Measurements from ENCODE around the gene CERS3.
"Not testable (repeated sequence)": the region's sequence is repeated elsewhere in the genome, so short reads cannot be mapped to it uniquely, and the experiment has no call there.

The CERS3 gene

DNA sequence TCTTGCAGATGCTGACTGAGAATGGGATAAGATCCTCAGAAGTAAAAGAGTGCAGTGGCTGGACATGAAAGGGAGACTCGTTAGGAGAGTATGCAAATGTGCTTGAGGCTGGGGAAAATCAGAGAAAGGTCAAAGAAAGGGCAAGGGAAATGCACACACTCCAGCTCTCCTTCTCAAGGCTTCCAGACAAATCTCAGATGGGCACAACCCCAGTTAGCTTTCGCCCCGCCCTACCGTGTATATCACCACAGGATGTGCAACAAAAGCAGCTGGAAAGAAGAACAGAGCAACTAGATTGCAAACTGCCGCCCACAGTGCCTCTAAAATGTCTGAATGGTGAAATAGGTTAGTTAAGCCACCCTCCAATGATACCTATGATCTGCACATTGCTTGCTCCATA lies 63.9 kb downstream of the CERS3 start:
- no peak for DNase-seq

DNA sequence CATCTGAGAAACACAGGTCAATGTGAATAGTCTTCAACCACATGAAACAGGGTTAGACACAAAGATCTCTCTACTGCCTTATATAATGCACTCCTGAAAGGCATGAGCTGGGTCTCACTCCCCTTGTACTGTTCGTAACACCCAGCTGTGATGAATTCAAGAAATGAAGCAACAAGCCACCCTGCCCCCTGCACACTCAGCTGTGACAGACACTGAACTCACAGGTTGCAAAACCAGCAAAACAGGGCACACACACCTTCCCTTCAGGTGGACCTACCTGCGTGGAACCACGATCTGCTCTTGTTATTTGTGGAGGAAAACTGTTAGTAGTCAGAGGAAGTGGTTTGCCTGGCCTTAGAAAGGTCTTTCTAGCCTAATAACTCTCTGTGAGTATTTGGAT lies 64.5 kb downstream of the CERS3 start:
- DNase-seq = no peak

DNA sequence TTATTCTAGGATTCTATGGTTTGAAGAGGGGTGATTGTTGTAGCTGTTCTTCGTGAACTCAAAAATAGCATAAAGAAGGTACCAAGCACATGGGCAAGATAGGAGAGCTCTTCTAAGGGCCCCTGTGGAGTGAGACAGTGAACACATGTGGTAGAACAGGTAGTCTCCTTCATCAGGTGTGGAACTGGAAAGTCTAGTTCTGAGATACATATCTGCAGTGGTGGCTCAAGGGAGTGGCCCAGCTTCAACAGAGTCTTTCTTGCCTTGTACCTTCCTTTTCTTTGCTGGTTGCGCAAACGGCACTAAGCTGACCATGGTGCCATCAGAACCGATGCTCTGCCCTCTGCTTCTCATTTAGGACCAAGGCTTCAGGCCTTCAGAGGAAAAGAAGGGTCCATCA lies 65.2 kb downstream of the CERS3 start:
- no peak for DNase-seq

DNA sequence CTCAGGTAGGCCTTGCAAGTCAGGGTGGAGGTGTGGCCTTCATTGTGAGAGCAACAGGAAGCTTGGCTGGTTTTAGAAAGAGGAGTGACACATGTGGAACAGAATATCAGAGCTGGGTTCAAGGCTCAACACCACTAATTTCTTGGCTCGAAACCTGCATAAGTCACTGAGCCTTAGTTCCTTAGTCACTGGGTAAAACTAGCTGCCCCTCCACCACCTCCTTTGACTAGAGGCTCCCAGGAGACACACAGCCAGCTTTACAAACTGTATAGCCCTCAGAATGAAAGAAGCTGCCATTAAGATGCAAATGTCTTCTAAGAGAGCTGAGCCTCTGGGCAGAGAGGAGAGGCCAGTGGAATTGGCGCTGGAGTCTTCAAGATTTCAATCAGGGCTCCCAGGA lies 67.7 kb downstream of the CERS3 start:
- DNase-seq = no peak

DNA sequence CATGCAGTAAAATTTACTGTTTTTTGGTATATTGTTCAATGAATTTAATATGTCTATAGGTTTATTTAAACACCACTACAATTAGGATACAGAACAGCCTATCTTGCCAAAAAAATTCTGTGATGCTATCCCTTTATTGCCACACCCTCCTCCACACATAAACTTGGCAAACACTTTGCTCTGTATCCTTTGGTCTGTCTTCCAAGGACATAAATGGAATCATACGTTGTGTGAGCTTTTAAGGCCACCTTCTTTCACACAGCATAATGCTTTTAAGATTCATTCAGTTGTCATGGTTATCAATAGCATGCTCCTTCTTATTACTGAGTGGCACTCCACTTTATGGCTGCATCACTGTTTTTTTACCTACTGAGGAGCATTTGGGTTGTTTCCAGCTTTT lies 71.5 kb downstream of the CERS3 start:
- no peak for DNase-seq

DNA sequence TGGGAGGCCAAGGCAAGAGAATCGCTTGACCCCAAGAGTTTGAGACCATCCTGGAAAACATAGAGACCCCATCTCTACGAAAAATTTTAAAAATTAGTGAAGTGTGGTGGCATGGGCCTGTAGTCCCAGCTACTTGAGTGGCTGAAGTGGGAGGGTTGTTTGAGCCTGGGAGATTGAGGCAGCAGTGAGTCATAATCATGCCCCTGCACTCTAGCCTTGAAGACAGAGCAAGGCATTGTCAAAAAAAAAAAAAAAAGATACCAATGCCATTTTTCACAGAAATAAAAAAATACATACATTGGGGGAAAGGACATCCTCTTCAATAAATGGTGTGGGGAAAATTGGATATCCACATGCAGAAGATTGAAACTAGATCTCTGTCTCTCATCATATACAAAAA lies 74.6 kb downstream of the CERS3 start:
- no peak for DNase-seq

DNA sequence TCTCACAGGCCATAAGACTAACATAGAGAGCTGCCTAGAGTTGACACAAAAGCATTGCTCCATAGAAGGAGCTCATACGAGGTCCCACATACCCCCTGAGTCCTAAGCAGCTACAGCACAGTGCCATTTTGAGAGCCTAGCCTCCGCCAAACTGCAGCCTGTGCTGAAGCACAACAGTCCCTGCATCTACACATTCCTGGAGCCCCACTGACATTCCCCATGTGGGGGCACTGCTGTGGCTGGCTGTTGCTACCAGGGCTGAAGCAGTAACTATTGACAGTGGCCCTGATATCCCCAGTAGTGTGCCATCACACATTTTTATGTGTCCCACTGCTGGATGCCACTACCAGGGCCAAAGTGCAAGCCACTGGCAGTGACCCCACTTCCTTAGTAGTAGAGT lies 80.3 kb downstream of the CERS3 start:
- no peak for DNase-seq

DNA sequence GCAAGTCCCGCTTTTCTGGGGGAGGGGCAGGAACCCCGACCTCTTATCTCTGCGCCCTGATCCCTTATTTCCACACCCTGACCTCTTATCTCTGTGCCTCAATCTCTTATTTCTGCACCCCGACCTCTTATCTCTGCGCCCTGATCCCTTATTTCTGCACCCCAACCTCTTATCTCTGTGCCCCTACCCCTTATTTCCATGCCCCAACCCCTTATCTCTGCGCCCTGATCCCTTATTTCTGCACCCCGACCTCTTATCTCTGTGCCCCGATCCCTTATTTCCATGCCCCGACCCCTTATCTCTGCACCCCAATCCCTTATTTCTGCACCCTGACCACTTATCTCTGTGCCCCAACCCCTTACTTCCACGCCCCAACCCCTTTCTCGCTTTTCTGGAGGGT lies 87.7 kb downstream of the CERS3 start:
- DNase-seq = not testable (repeated sequence)

DNA sequence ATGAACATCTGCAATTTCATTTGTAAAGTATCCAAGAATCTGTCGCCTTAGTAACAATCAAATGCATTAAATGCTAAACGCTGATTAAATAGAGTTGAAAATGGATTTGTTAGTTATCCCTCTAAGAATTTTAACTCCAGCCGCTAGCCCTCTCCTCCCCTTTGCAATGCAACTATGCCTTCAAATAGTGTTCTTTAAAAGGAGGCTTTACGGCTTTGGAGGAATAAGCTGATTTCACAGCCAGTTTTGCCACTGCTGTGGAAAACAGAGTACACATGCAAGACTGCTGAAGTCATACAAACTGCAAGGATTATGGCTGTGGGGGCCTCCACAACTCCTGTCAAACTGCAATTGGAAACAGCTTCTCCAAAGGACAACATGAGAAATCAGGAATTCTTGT lies 89.2 kb downstream of the CERS3 start:
- no peak for DNase-seq

DNA sequence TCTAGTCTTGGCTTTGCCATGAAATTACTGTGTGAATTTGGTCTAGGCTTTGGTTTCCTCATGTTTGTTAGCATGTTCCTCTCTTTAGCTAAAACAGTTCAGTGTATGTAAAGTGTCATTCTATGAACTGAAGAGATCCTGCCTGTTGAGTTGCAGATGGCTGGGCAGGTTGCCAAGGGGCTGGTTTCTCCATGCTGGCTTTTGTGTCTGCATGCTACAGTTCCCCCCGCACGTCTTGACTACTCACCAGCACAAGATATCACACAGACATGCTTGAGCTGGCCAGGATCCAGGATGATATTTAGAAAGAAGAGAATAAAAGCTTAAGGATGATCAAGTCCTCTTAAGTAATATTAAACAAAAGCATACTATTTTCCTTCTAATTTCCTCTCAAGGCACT lies 90.2 kb downstream of the CERS3 start:
- DNase-seq = peak in 29 of 51 donors; percentile 0 to 70 (median 26)

DNA sequence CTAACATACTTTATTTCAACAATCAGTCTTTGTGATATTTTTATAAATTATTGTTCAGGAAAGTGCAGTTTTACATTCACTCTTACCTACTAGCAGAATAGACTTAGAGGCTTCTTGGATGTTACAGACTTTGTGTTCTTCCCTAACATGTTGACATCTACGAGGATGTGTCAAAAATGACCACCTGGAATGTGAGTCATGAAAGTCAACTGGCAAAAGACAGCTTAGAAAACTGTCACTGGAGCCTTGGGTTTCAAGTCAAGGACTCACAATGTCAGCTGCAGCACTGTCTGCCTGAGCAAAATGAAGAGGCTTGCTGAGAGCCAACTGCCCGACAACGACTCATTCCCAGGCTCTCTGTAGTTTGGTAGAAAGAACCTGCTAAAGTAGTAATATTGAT lies 91.5 kb downstream of the CERS3 start:
- DNase-seq = no peak

DNA sequence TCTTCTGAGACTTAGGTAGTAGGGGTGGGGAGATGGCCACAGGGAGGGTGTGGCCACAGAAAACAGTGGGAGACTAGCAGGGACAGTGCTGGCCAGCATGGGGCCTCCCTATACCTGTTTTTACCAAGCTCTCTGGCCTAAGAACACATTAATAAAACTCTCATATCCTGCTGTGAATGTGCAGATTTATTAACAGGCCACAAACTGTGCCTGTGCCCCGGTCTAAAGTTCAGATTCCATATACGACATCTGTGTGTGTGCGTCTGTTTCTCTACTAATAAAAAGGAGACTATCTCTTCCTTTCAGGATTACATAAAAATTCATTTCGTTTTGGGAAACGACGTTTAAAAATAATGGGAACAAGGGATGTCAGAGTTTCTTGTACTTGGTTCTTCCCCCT lies 94.2 kb downstream of the CERS3 start:
- no peak for DNase-seq

DNA sequence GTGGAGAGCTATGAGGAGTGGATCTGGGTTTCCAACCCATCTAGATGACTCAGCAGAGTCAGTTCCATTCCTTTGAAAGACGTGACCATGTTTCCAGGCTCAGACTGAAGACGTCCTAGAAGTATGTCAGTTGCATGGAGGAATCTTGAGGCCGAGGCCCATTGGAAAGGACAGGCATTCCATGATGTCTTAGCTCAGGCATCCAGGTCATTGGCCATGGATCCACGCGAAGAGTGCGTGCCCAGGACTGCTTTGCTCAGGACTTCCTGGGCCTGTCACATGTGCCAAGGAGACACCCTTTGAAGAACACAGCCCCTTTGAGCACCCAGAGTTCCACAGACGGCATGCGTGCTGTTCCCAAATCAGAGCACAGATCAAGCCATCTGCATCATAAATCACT lies 94.7 kb downstream of the CERS3 start:
- DNase-seq = no peak

DNA sequence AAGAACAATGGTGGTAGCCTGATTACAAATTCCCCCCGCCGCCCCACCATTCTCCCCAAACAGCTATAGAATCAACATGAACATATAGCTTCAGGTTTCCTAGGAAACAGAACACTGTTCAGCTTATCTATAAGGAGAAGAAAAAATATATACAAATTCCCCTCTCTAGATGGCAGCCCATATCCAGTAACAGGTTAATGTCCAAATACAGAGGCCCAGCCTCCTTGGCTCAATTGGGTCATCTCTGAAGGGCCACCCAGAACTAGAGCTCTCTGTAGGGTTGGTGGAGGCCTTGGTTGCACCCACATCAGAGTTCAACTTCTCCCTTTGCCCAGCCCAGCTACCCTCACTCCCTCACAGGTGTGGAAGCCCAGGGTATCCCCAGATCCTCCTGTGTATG lies 95.4 kb downstream of the CERS3 start:
- DNase-seq = no peak

DNA sequence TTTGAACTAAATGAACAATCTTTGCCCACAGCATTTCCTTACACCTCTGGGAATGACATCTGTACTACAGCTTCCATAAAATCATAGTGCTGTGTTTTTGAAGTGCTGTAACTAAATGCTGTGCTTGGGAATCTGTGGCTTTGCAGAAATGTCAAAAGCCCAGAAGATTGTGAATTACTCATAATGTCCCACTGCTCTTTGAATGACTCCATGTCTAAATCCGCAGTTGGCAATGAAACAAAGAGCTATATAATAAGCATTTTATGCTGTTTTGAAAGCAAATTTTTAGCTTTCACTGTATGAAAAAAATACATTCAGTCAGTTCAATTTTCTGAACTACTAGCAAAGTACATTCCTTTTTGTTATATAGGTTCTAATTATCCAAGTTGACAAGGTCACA lies 98.3 kb downstream of the CERS3 start:
- no peak for DNase-seq

DNA sequence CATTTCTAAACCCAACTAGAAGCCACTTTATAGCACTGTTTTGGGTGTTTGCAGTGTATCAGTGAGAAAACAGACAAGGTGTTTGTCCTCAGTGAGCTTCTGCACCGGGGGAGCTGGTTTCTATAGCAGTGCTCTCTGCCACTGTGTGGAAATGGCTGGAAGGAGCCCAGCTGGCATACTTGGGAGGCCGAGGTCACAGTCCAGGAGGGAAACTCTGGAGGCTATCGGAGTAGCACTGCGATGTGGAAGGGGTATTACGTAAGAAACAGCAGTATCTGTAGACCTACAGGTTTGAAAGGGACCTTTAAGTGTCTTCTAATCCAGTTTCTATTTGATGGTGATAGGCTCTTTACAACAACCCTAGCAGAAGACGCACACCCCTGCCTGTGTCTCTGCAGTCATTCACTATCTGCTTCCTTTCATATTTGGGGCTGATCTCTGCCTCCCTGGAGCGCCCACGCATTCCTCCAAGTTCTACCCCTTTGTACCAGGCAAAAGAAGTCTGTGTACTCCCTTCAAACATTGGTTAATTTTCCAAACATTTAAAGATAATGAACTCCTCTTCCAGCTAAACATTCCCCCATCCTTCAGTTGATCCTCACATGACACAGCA lies 99.5 kb downstream of the CERS3 start:
- no peak for DNase-seq

DNA sequence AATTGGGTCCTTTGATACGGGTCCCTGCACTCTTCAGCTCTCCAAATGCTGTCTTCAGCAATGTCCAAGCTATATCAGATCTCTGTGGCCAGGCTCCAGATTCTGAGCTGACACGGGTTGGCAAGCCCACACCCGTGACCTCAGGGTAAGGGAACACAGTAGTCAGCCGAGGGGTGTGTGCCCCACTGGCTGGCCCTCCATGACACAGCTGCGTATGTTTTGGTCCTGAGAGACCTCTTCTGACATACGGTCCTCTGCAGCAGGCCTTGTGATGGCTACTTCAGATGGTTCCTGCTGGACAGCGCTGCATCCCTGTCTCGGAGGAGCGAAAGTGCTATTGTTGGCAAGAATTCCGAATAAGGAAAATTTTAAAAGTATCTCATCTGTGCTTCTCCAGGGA lies 101.8 kb downstream of the CERS3 start:
- no peak for DNase-seq

DNA sequence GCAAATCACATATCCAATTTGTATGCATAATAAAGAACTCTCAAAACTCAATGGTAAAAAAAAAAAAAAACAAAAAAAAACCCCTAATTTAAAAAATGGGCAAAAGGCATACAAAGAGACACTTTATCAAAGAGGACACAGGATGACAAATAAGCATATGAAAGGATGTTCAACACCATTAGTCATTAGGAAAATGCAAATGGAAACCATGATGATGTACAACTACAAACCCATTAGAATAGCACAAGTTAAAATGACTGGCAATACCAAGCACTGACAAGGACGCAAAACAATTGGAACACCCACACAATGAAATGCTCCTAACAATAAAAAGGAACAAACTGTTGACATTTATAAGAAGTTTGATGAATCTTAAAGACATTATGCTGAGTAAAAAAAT lies 123.6 kb downstream of the CERS3 start:
- DNase-seq = peak in 1 of 51 donors; percentile 3

DNA sequence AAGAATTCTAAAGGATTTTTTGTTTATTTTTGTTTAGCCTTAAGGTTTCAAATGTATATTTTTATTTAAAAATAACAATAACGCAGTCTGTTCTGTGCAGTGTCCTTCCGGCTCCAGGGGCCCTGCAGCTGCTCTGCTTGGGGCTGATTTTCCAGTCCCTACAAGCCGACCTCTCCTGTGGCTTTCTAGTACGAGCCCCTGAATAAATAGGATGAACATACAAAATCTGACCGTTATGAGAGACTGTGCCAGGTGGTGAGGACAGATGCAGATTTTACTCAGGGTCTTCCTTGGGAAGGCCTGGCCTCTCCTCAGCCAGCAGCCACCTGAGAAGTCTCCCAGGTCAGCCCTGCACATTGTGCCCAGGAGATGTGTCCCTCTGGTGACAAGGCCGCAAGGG lies 127.8 kb downstream of the CERS3 start:
- DNase-seq = no peak

DNA sequence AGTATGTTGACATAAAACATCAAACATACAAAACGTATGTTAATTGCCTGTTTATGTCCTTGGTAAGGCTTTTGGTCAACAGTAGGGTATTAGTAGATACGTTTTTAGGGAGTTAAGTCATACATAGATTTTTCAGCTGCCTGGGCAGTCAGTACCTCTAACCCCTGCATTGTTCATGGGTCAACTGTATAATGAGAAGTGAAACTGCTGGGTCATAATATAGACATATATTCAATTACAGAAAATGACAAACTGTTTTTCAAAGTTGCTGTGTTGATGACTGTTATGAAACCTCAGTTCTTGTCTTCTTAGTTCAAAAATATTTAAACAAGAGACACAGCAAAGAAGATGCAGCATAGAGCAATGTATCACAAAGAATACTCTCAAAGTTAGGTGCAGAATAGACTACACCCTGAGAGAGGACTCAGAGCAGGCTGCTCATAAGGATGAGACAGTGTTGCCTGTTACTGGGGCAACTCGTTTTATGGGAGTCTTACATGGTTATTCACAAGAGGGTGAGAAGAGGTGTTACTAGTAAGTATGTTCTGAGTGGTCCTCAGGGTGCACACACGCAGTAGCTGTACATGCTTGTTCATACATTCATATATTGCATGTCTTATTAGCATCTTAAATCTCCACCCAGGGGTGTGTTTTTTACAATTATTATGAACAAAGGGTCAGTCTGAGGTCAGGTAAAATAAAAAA lies 133.9 kb downstream of the CERS3 start:
- no peak for DNase-seq

DNA sequence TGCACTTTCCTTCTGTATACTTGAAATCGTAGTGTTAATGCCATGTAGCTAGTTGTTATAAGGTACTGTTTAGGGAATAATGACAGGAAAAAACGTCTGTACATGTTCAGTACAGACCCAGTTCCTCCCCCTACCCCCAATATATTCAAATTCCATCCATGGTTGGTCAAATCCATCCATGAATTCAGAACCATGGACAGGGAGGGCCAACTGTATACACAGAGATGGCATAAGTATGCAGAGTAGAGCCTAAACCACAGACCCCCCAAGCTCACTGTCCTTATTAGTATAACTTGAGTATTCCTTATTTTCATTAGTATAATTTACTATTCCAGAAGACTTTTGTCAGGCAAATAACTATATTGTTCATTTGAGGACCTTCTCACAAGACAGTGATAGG lies 135.7 kb downstream of the CERS3 start:
- DNase-seq = no peak

DNA sequence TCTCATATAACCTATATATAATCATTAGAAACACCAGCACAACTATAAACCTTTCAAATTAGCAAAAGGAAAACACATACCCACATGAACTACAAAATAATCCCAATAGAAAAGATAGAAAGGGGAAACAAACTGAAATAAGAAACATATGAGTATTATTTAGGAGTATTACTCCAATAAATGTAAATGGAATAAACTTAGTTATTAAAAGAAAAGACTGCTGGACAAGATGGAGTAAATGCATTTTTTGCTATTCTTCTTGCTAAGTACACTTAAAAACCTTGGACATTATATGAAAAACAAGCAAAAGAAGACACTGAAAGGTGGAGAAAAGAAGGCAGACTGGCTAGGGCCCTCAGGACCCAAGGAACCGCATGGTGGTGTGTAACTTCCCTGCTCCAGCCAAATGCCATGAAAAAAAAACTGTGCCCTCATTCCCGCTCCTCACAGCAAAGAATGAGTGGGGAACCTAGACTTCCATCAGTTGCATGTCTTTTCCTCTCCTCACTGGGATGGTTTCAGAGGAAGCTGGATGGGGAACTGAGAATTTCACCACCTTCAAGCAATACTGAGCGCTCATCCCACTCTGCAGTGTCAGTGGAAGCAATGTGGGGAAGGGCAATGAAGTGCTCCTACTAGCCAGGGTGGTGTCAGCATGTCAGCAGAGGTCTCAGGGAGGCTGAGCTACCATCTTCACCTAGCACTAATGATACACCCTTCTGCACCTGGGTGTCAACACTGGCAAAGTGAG lies 143.3 kb downstream of the CERS3 start:
- no peak for DNase-seq

DNA sequence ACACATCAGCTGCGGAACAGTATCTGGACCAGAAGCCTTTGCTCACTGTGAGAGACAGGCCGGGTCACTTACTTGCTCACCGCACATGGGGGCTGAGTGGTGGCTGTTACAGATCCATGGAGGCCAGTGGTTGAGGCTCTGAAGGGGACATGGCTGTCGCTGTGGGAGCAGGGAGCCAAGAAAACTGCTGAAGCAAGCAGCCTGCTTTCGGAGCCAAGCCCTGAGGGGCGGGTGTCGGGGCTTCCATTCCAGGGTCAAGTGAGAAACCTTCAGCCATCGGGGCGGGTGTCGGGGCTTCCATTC lies 144.7 kb downstream of the CERS3 start:
- DNase-seq = no peak

All from hypothalamus (tissue), 51 donors.